NCI-H187 treated with DMSO at 0.1 percent for 48 hours (cell line): ENCODE measurements around the gene KIZ.
"Not testable (repeated sequence)": the region's sequence is repeated elsewhere in the genome, so short reads cannot be mapped to it uniquely, and the experiment has no call there.

Source experiments
- DNase-seq: peaks from one replicate; lab custom pipeline; 2025; lab: John Stamatoyannopoulos, UW

The KIZ gene

GRCh38 chr20:21230686-21231085 lies 104.8 kb downstream of the KIZ start:
- no peak for DNase-seq

GRCh38 chr20:21232546-21233280 lies 106.8 kb downstream of the KIZ start:
- no peak for DNase-seq

- peak; percentile 8 for DNase-seq
Observed at GRCh38 chr20:21234324-21234723, 108.4 kb downstream of the KIZ start.

DNA sequence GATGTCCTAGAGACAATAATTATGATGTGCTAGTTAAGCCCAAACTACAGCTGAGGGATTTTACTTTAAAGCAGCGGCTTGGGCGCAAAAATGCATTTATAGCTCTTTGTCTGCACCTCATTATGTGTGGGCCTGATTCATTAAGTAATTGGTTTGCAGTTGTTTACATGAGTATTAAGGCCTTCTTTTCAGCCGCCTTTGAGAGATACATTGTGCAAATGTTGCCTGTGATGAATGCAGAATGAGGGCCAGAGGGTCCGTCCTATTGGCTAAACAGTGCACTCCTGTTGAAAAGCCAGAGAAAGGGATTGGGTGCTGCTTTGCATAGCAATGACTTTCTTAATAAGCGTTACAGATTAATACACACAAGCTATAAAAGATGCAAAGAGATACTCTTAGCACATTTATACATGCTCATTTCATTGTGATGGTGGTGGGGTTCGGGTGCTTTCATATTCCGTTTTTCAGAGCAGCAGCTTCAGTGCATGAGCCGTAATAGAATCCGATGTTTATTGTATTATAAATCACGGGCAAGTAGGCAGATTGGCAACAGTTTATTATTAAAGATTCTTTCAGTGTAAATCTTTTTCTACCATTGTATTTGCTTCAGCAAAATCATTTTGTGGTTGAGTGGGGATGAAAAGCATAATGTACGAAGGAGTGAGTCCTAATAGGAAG lies 109.1 kb downstream of the KIZ start:
- DNase-seq = no peak

DNA sequence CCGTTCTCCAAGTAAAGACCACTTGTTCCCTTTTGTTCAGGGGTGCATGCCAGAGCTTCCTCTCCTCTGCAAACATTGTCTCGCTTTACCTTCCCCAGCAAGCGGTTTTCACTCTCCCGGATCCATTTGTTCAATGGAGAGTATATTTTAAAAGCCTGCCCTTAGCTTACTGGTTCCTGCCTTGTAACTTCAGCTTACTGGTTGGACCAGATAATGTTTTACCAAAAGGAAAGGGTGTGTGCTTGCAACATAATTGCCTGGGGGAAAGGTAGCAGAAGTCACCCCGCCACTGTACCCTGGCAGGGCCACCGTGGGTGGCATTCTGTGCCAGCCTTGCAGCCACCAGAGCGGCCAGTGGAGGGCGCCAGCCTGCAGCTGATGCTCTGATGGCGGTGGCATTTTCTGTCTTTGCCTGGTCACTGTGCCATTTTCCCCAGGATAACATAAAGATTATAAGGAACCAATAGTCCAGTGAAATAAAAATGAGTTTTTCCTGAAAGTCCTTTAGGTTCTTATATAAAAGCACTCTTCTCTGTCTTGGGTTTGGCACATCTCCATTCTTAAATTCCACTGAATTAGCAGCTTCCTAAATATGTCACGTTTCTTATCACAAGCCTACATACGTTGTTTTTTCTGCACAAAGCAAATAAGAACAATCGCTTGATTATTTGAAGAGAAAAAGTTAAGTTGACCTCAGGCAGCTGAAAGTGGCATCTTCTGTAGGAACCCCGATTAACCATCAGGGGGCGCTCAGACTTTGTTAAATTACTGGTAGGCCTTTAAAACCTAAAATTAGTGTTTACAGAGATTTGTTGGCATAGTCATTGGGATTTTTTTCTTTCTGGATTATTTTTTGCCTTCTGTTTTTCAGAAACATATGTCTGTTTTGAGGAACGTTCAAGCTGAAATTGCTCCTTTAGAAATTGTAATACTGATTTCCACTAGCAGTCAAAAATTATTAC lies 109.9 kb downstream of the KIZ start:
- DNase-seq = no peak

GRCh38 chr20:21237956-21238799 lies 112.3 kb downstream of the KIZ start:
- DNase-seq = no peak

GRCh38 chr20:21238818-21239536 lies 113.1 kb downstream of the KIZ start:
- DNase-seq = no peak

DNA sequence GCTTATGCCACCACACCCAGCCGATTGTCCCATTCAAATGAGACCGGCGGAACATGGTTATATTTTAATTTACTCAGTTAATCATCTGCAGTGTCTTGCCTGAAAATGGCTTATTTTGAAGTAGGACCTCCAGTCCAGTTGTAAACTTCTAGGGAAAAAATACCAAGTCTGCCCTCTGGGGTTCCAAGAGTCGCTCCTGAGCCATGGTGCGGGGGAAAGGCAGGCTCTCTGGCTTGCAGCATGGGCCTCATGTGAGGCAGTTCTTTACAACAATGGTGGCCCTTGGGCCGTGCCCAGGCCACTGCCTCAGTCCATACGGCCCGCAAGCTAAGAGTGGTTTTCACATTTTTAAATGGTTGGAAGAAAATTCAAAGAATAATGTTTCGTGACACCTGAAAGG lies 114.5 kb downstream of the KIZ start:
- no peak for DNase-seq

- DNase-seq = no peak
Observed at GRCh38 chr20:21241406-21241805, 115.5 kb downstream of the KIZ start.

DNA sequence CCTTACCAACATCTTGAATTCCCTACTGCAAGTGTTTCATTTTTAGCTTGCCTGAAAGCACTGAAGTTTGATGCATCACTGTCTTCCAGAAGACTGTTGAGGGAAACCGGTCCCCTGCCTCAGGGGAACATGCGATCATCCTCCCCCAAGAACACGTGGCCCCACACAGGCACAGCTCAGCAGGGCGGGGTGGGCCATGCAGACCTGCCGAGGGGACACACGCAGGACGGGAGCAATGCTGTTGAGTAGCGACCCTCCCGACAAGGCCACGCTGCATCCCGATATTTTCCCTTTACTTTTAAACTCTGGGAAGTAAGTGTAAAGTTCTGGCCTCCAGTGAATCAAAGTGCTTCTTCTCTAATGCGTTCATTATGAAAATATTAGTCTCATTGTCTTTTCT lies 117.9 kb downstream of the KIZ start:
- no peak for DNase-seq

DNA sequence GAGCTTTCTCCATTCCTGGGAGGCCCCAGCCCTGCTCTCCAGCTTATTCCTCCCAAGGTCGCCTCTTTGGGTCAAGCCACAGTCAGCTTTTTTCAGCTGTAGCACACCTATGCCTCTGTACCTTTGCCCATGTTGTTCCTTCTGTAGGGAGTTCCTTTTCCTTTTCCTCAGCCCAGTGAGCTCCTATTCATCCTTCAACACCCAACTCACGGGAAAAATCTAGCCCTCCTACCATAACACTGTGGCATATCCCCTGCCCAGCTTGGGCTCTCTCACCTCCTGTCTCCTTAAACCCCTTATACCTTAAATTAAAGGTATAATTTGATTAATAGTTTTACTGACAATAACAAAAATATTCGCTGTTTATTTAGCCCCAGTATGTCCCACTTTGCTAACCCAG lies 118.9 kb downstream of the KIZ start:
- no peak for DNase-seq

- DNase-seq = no peak
Observed at GRCh38 chr20:21246161-21246560, 120.3 kb downstream of the KIZ start.

- not testable (repeated sequence) for DNase-seq
Observed at GRCh38 chr20:21247603-21248095, 121.8 kb downstream of the KIZ start.

DNA sequence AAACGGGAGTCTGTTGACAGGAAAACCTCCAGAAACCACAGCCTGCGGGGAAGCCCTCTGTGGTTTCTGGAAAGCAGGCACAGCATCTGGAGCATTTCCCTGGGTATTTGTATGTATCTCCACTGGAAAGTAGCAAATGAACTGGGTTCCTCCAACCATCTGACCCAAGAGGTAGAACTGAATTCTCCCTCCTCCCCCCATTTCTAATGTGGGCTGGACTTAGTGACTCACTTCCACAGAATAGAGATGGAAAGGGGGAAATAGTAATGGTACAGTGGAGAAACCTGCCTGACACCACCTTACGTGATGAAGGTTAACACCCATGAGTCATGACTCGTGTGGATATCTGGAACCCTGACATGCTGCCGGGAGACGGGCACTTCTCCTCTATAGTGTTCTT lies 125.4 kb downstream of the KIZ start:
- DNase-seq = no peak

DNA sequence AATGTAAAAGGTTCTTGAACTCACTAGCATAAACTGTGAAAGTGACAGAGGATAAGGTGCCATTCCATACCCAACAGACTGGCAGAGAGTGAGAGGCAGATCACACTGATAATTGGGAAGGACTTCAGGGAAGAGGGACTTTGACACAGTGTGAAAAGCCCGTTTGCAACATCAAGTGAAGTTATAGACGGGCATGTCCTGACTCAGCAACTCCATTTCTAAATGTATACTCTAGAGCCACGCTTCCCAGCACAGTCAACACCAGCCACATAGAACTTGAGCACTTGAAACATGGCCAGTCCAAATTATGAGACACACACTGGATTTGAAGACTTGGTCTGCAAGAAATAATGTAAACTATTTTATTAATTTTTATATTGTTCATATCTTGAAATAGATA lies 131.3 kb downstream of the KIZ start:
- no peak for DNase-seq

- DNase-seq = no peak
Observed at GRCh38 chr20:21258411-21258810, 132.5 kb downstream of the KIZ start.

- DNase-seq = no peak
Observed at GRCh38 chr20:21259346-21259745, 133.5 kb downstream of the KIZ start.

GRCh38 chr20:21262812-21263211 lies 136.9 kb downstream of the KIZ start:
- DNase-seq = no peak

GRCh38 chr20:21265261-21266190 lies 139.6 kb downstream of the KIZ start:
- DNase-seq = no peak

- no peak for DNase-seq
Observed at GRCh38 chr20:21266191-21266536, 140.3 kb downstream of the KIZ start.
